ENCODE data around the gene HBZ. TPM values are rescaled to one million over a fixed set of nuclear protein-coding genes. Genes with fewer than 3 reads are reported as not detected.

Gene HBZ
- total and polyA plus RNA-seq, 2 of the 8 experiments (the other 6 are each of a cell fraction or from before 2014, with no cell fraction given): 0.12 TPM; not detected in 1

DNA sequence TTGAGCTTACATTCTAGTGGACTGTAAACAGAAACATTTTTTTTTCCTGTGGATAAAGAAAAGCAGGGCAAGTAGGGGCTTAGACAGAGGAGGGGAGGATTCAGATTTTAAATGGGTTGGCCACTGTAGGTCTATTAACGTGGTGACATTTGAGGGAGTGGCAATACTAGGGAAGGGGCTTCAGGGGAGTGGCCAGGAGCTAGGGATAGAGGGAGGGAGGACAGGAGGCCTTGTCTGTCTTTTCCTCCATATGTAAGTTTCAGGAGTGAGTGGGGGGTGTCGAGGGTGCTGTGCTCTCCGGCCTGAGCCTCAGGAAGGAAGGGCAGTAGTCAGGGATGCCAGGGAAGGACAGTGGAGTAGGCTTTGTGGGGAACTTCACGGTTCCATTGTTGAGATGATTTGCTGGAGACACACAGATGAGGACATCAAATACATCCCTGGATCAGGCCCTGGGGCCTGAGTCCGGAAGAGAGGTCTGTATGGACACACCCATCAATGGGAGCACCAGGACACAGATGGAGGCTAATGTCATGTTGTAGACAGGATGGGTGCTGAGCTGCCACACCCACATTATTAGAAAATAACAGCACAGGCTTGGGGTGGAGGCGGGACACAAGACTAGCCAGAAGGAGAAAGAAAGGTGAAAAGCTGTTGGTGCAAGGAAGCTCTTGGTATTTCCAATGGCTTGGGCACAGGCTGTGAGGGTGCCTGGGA, 6.8 kb downstream of the HBZ start:
- FAIRE-seq (no peak), DNase-seq (ENCODE audit: low read depth in 1 of 2, low spot score in 2 of 2) (no peak)
- TF ChIP-seq BACH1 (IDR thresholded peaks at IDR 0.05; ENCODE audit: low read length) (no peak), KDM1A (IDR thresholded peaks at IDR 0.05; ENCODE audit: borderline replicate concordance, low read length) (no peak), PHF8 (conservative IDR thresholded peaks at IDR 0.05; ENCODE audit: low read depth, low read length) (no peak), SUZ12 (IDR thresholded peaks at IDR 0.05; ENCODE audit: low read length) (no peak), SP4 (IDR thresholded peaks at IDR 0.05; ENCODE audit: low read length) (no peak), CHD1 (IDR thresholded peaks at IDR 0.05; ENCODE audit: low read depth, low read length) (no peak), TEAD4 (IDR thresholded peaks at IDR 0.05; ENCODE audit: low read depth, low read length) (no peak), JUN (IDR thresholded peaks at IDR 0.05; ENCODE audit: low read depth, low read length) (no peak), TCF12 (IDR thresholded peaks at IDR 0.05; ENCODE audit: low read depth, low read length) (no peak)
- H3K4me1 ChIP-seq (replicated peaks in 1 of 4; ENCODE audit: control insufficient read depth in 3 of 4, insufficient read depth in 4 of 4, low read length in 3 of 4): peaks cover 0 to 2% (median 0%) of the 10 kb centered on the region in 4 experiments; a peak in 2 of 7 replicates
- no peaks in the 10 kb centered on the region for H3K36me3 ChIP-seq (ENCODE audit: control insufficient read depth in 2 of 4, insufficient read depth in 4 of 4, low read length in 3 of 4)
- ChIA-PET CTCF (ENCODE audit: partially characterized antibody) (interaction anchor here (0.8 to 1.6 kb wide), 3 partner anchors 9 to 41 kb away, joined by 3 to 6 read pairs (median 3); no protein-coding TSS in a partner anchor), POLR2A (ENCODE audit: partially characterized antibody) (no interaction called here)
- no peak overlapping the region for H3K9ac ChIP-seq (replicated peaks in 1 of 4; ENCODE audit: extremely low read depth in 1 of 4, low read depth in 3 of 4, low read length in 3 of 4)
- H3K23ac ChIP-seq (ENCODE audit: insufficient read length): no peak overlapping the region
- no peak overlapping the region for H4K5ac ChIP-seq (ENCODE audit: insufficient read length, low read depth, low read length)
- no peak overlapping the region for H3K4me2 ChIP-seq (ENCODE audit: insufficient read depth in 1 of 2, low read depth in 2 of 2, low read length in 2 of 2)
- H3K27ac ChIP-seq (ENCODE audit: low read depth, low read length): no peak overlapping the region
- H3K79me2 ChIP-seq (ENCODE audit: control insufficient read depth in 1 of 2, insufficient read depth in 2 of 2, low read length in 2 of 2): no peaks in the 10 kb centered on the region
- H2AFZ ChIP-seq (ENCODE audit: low read length): no peak overlapping the region
- WGBS, 2 experiments (ENCODE audit: extremely low coverage in 1 of 2, insufficient coverage in 1 of 2, insufficient read length in 1 of 2, insufficient replicate concordance in 2 of 2, low coverage in 1 of 2, low lambda C conversion rate in 2 of 2, missing lambda C conversion rate in 1 of 2): 67% methylated on average over 6 of the region's 6 CpGs; no CpG with 5 or more reads in 1 of the 2 experiments
- H3K79me1 ChIP-seq (ENCODE audit: low read depth, low read length): no peaks in the 10 kb centered on the region
- no peak overlapping the region for H3K4me3 ChIP-seq (ENCODE audit: extremely low read depth in 1 of 4, insufficient read depth in 2 of 4, low read depth in 3 of 4, low read length in 4 of 4)
- no peak overlapping the region for H2BK120ac ChIP-seq (replicated peaks; ENCODE audit: low read depth, low read length)
- no peak overlapping the region for H2BK15ac ChIP-seq (ENCODE audit: low read length)
- no peak overlapping the region for H3K14ac ChIP-seq (ENCODE audit: insufficient read length)
- H4K91ac ChIP-seq (replicated peaks; ENCODE audit: insufficient read length, low read length): no peak overlapping the region
- H4K8ac ChIP-seq (ENCODE audit: extremely low read depth, insufficient read depth, low read length): 0 out of 2 replicates have a peak overlapping the region, but pooled peaks have one; percentile 21
- peaks cover 2 to 33% (median 28%) of the 10 kb centered on the region in 4 experiments for H3K27me3 ChIP-seq (replicated peaks in 1 of 4; ENCODE audit: control insufficient read depth in 3 of 4, extremely low read depth in 1 of 4, insufficient read depth in 3 of 4, low read length in 3 of 4)
- no peaks in the 10 kb centered on the region for H3K9me3 ChIP-seq (ENCODE audit: insufficient read depth in 2 of 2, low read depth in 1 of 2, low read length in 1 of 2)
- H2BK20ac ChIP-seq (ENCODE audit: low read length): no peak overlapping the region
- H4K20me1 ChIP-seq (replicated peaks in 1 of 2; ENCODE audit: control insufficient read depth in 1 of 2, insufficient read depth in 2 of 2, low read length in 2 of 2): no peaks in the 10 kb centered on the region
- no peak overlapping the region for H3K4ac ChIP-seq (replicated peaks; ENCODE audit: insufficient read length, low read depth, low read length)
- peak overlapping the region; percentile 50; the same call in 1 of the 2 replicates for H2BK12ac ChIP-seq (ENCODE audit: low read depth, low read length)
- H3K18ac ChIP-seq (ENCODE audit: extremely low read depth, low read length): no peak overlapping the region
- H2AK5ac ChIP-seq (ENCODE audit: low read depth, low read length): no peak overlapping the region
- H3K23me2 ChIP-seq (ENCODE audit: low read depth, low read length): peaks cover 6% of the 10 kb centered on the region; the same call in 1 of the 2 replicates
- no peak overlapping the region for H3K56ac ChIP-seq (replicated peaks; ENCODE audit: insufficient read length, low read depth, low read length)
- H2BK5ac ChIP-seq (ENCODE audit: low read depth, low read length): no peak overlapping the region
